22Rv1 (cell line): ENCODE results near the gene SLC7A11.

Experiments
- ZFX ChIP-seq: fragments of 450-650 bp; IDR thresholded peaks from 2 replicates; pipeline ENCODE4 v1.6.1; 2017; ENCODE audit warnings: antibody characterized with exemption, borderline replicate concordance
- TF ChIP-seq, protein P1 (sequence below): fragments of 450-650 bp; IDR thresholded peaks from 2 replicates; pipeline ENCODE4 v1.5.1; 2017; ENCODE audit warnings: mild to moderate bottlenecking

DNA sequence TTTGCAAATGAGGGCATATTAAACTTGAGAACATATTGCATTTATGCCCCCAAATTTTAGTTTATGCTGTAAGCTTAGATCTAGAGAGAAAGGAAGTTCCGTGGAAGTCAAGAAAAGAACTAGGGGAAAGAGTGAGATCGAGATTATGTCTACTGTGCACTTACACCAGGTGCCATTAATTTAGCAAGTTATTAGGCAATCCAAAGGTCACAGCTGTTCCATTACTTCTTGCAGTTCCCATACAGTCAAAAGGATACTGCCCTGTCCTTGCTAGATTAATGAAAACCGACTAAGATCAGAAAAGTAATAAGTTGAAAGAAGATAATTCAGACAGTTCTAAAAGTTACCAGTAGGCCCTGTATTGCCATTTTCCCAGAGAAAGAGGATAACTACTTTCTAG is 49.3 kb upstream of the SLC7A11 start:
- TF ChIP-seq, protein P1, sequence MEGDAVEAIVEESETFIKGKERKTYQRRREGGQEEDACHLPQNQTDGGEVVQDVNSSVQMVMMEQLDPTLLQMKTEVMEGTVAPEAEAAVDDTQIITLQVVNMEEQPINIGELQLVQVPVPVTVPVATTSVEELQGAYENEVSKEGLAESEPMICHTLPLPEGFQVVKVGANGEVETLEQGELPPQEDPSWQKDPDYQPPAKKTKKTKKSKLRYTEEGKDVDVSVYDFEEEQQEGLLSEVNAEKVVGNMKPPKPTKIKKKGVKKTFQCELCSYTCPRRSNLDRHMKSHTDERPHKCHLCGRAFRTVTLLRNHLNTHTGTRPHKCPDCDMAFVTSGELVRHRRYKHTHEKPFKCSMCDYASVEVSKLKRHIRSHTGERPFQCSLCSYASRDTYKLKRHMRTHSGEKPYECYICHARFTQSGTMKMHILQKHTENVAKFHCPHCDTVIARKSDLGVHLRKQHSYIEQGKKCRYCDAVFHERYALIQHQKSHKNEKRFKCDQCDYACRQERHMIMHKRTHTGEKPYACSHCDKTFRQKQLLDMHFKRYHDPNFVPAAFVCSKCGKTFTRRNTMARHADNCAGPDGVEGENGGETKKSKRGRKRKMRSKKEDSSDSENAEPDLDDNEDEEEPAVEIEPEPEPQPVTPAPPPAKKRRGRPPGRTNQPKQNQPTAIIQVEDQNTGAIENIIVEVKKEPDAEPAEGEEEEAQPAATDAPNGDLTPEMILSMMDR: no peak
- no peak for TF ChIP-seq ZFX
